Body of pancreas (tissue), 4 donors: ENCODE measurements around the gene S1PR5. TPM values are rescaled to one million over a fixed set of nuclear protein-coding genes. Genes with fewer than 3 reads are reported as not detected.
A peak's percentile ranks its signal among the peaks of the same experiment; 100 is the strongest.

Source experiments
- ATAC-seq: fragments of 150-250 bp; one replicate; pipeline ENCODE4 v1.9.1; 2016
- DNase-seq, 4 donors: peaks; one replicate each; pipeline ENCODE4 v3.0.0-alpha.2; 2019
- H3K27ac ChIP-seq, 4 donors: fragments of 200-600 bp; sonication (generic); 1 replicate in 3 of 4; 2 replicates in 1 of 4; pipeline versions ENCODE4 v1.5.1 to v1.6.1; 2016 to 2019; ENCODE audit warnings: mild to moderate bottlenecking in 1 of 4, mixed read lengths in 1 of 4, moderate library complexity in 1 of 4
- H3K27me3 ChIP-seq, 2 donors: fragments of 200-600 bp; sonication (generic); one replicate each; pipeline ENCODE4 v1.6.0; 2016; ENCODE audit warnings: mild to moderate bottlenecking in 1 of 2
- H3K36me3 ChIP-seq, 2 donors: fragments of 200-600 bp; sonication (generic); replicated peaks in 1 of 2; 2 replicates each; pipeline ENCODE4 v1.5.1; 2016; ENCODE audit warnings: low read depth in 2 of 2; ENCODE audit not compliant: insufficient read depth in 1 of 2
- H3K4me1 ChIP-seq: fragments of 200-600 bp; sonication (generic); one replicate; pipeline ENCODE4 v1.6.0; 2016
- H3K4me3 ChIP-seq, 2 donors: fragments of 200-600 bp; sonication (generic); 1 replicate in 1 of 2; 2 replicates in 1 of 2; pipeline ENCODE4 v1.5.1; 2016 to 2019
- H3K9me3 ChIP-seq, 3 donors: fragments of 200-600 bp; sonication (generic); 1 replicate in 2 of 3; 2 replicates in 1 of 3; pipeline ENCODE4 v1.5.1; 2016
- CTCF ChIP-seq, 7 experiments: fragments of 450-650 bp in 4 of 7; fragments of 200-600 bp in 3 of 7; sonication (generic) in 3 of 7; IDR thresholded peaks; one replicate each; pipeline ENCODE4 v1.5.1; 2016 to 2019; ENCODE audit warnings: antibody characterized with exemption in 7 of 7
- POLR2A ChIP-seq, 3 donors: fragments of 450-650 bp; IDR thresholded peaks; one replicate each; pipeline ENCODE4 v1.6.1; 2016; ENCODE audit warnings: antibody characterized with exemption in 3 of 3, mild to moderate bottlenecking in 2 of 3
- WGBS, 2 donors: methylation state at CpG; one replicate each; pipeline ENCODE4 v1.1.5; 2017; 5-methylcytosine and 5-hydroxymethylcytosine counted together
- intact Hi-C: fragments of 100-400 bp; cut with DNase I; formaldehyde crosslinking; loops from one replicate; pipeline ENCODE4 v1.15.1; 2023
- total RNA-seq, 2 donors: library from RNA; depleted of rRNA; stranded (reverse); fragments of >200 nt; gene quantifications; one replicate each; pipeline ENCODE4 v1.1.0, GENCODE V29; 2016

S1PR5 gene
- total RNA-seq, 2 donors from 2014 or later, result 1.0 to 1.6 TPM

- H3K27me3 ChIP-seq, result no peaks in the 10 kb centered on the region
- WGBS, 2 donors, result 93 to 95% methylated on average over 12 to 42 of the region's 43 CpGs
- ATAC-seq (no peak), DNase-seq (no peak)
- no peak overlapping the region for H3K4me3 ChIP-seq
- H3K36me3 ChIP-seq, result peaks cover 4 to 28% of the 10 kb centered on the region in 2 donors
- intact Hi-C loops, result loop anchor here (5.0 kb wide), 1 partner anchor 71 kb away; no protein-coding TSS in a partner anchor
- H3K4me1 ChIP-seq, result no peaks in the 10 kb centered on the region
- H3K9me3 ChIP-seq, result no peaks in the 10 kb centered on the region
- TF ChIP-seq CTCF (IDR thresholded peaks at IDR 0.05) (no peak), POLR2A (IDR thresholded peaks at IDR 0.05) (no peak)
- no peak overlapping the region for H3K27ac ChIP-seq
Observed at GRCh38 chr19:10491472-10492047, 25.7 kb downstream of the S1PR5 start.

- no peak for DNase-seq
- WGBS, 2 donors, result 81 to 88% methylated on average over 7 to 13 of the region's 13 CpGs
- ATAC-seq, result no peak
- Histone ChIP-seq H3K27ac (no peak overlapping the region), H3K27me3 (no peaks in the 10 kb centered on the region), H3K4me1 (no peaks in the 10 kb centered on the region), H3K36me3 (peaks cover 8 to 19% of the 10 kb centered on the region in 2 donors), H3K4me3 (no peak overlapping the region), H3K9me3 (no peaks in the 10 kb centered on the region)
- intact Hi-C loops, result no loop called here
- no peak for TF ChIP-seq CTCF (IDR thresholded peaks at IDR 0.05)
- TF ChIP-seq POLR2A (IDR thresholded peaks at IDR 0.05), result no peak
Observed at GRCh38 chr19:10486551-10486950, 30.7 kb downstream of the S1PR5 start.

GRCh38 chr19:10478903-10479384, 38.3 kb downstream of the S1PR5 start:
- TF ChIP-seq POLR2A (IDR thresholded peaks at IDR 0.05) (peak in 2 of 3 donors; percentile 16 to 29), CTCF (IDR thresholded peaks at IDR 0.05) (peak; percentile 27 to 85 (median 52))
- peak; percentile 99 for ATAC-seq
- H3K27ac ChIP-seq, result no peak overlapping the region
- 2 to 3% methylated on average over 32 to 36 of the region's 36 CpGs for WGBS, 2 donors
- intact Hi-C loops, result no loop called here
- no peaks in the 10 kb centered on the region for H3K27me3 ChIP-seq
- H3K36me3 ChIP-seq, result no peaks in the 10 kb centered on the region
- no peak overlapping the region for H3K4me3 ChIP-seq
- H3K4me1 ChIP-seq, result peaks cover 14% of the 10 kb centered on the region
- H3K9me3 ChIP-seq, result no peaks in the 10 kb centered on the region
- peak; percentile 93 to 96 (median 94) for DNase-seq

- no peaks in the 10 kb centered on the region for H3K9me3 ChIP-seq
- no peak overlapping the region for H3K27ac ChIP-seq
- H3K27me3 ChIP-seq, result no peaks in the 10 kb centered on the region
- 32 to 39% methylated on average over 5 of the region's 5 CpGs for WGBS, 2 donors
- TF ChIP-seq POLR2A (IDR thresholded peaks at IDR 0.05) (no peak), CTCF (IDR thresholded peaks at IDR 0.05) (no peak)
- H3K4me3 ChIP-seq, result no peak overlapping the region
- intact Hi-C loops, result no loop called here
- DNase-seq (no peak), ATAC-seq (no peak)
- H3K4me1 ChIP-seq, result peaks cover 16% of the 10 kb centered on the region
- H3K36me3 ChIP-seq, result no peaks in the 10 kb centered on the region
Observed at GRCh38 chr19:10478476-10478875, 38.8 kb downstream of the S1PR5 start.

GRCh38 chr19:10474962-10475451, 42.2 kb downstream of the S1PR5 start:
- no peaks in the 10 kb centered on the region for H3K9me3 ChIP-seq
- WGBS, 2 donors, result 54 to 65% methylated on average over 6 of the region's 6 CpGs
- no peak for ATAC-seq
- H3K4me3 ChIP-seq, result no peak overlapping the region
- intact Hi-C loops, result no loop called here
- H3K27ac ChIP-seq, result no peak overlapping the region
- no peak for DNase-seq
- peaks cover 30% of the 10 kb centered on the region for H3K4me1 ChIP-seq
- H3K36me3 ChIP-seq, result no peaks in the 10 kb centered on the region
- TF ChIP-seq POLR2A (IDR thresholded peaks at IDR 0.05), result no peak
- no peak for TF ChIP-seq CTCF (IDR thresholded peaks at IDR 0.05)
- no peaks in the 10 kb centered on the region for H3K27me3 ChIP-seq
